HepG2 (cell line): Measurements from ENCODE around the gene ABHD17B. TPM values are rescaled to one million over a fixed set of nuclear protein-coding genes. Genes with fewer than 3 reads are reported as not detected.

ENCODE experiments used
- ATAC-seq: fragments of 200-7000 bp; cut with Tn5 transposase; 3 replicates; pipeline ENCODE4 v1.9.1; 2020; ENCODE audit warnings: mild to moderate bottlenecking, moderate library complexity
- BruUV-seq: library from RNA; stranded (reverse); fragments of 400-500 nt; replicated peaks from 2 replicates; lab custom pipeline; 2021; lab: Mats Ljungman, UMichigan
- CTCF ChIA-PET: fragments of 300-600 bp; formaldehyde crosslinking; extraction: SDS; loops from one replicate; lab custom pipeline; 2021; ENCODE audit warnings: low total read pairs, inconsistent platforms, low intra/inter-chr PET ratio; lab: Yijun Ruan, JAX
- POLR2A ChIA-PET: fragments of 350-600 bp; sonication (Branson Sonifier 250); formaldehyde crosslinking; loops from one replicate; lab custom pipeline; 2020; ENCODE audit warnings: antibody characterized with exemption, inconsistent platforms; lab: Yijun Ruan, JAX
- DNase-seq: peaks from one replicate; pipeline ENCODE4 v3.0.0-alpha.2; 2015; ENCODE audit warnings: low spot score
- FAIRE-seq: peaks from 3 replicates; lab custom pipeline; 2011; peaks lifted over from hg19 to GRCh38; lab: Jason Lieb, UNC
- H2AFZ ChIP-seq: one replicate; pipeline ENCODE4 v1.6.1; 2011; ENCODE audit warnings: low read length, inconsistent platforms
- H3K27ac ChIP-seq: fragments of 300-600 bp; 3 replicates; pipeline ENCODE4 v1.8.0; 2011; ENCODE audit warnings: mixed run types, mild to moderate bottlenecking, mixed read lengths, low read length, inconsistent platforms; ENCODE audit not compliant: insufficient read depth; ENCODE audit errors: extremely low read length
- H3K27me3 ChIP-seq, 2 experiments: fragments of 200-600 bp in 1 of 2; 2 replicates in 1 of 2; 3 replicates in 1 of 2; pipeline versions ENCODE4 v1.6.0 to v1.8.0; 2011; ENCODE audit warnings: low read length in 2 of 2, mild to moderate bottlenecking in 2 of 2, moderate library complexity in 2 of 2, inconsistent platforms in 1 of 2; ENCODE audit not compliant: insufficient read depth in 2 of 2, control insufficient read depth in 1 of 2
- H3K36me3 ChIP-seq, 2 experiments: fragments of 200-600 bp in 1 of 2; replicated peaks in 1 of 2; 2 replicates in 1 of 2; 3 replicates in 1 of 2; pipeline versions ENCODE4 v1.5.1 to v1.8.0; 2011; ENCODE audit warnings: low read length in 2 of 2, inconsistent platforms in 1 of 2; ENCODE audit not compliant: insufficient read depth in 2 of 2, control insufficient read depth in 1 of 2
- H3K4me1 ChIP-seq: 2 replicates; pipeline ENCODE4 v1.5.1; 2012; ENCODE audit warnings: low read length, inconsistent platforms; ENCODE audit not compliant: insufficient read depth
- H3K4me2 ChIP-seq: 2 replicates; pipeline ENCODE4 v1.6.0; 2011; ENCODE audit warnings: low read depth, low read length, inconsistent platforms
- H3K4me3 ChIP-seq, 3 experiments: fragments of 200-600 bp in 1 of 3; sonication (generic), shearing (Covaris generic) in 1 of 3; replicated peaks in 1 of 3; 2 replicates each; pipeline ENCODE4 v1.5.1; 2011 to 2016; ENCODE audit warnings: low read length in 3 of 3, inconsistent platforms in 2 of 3, low read depth in 2 of 3, mild to moderate bottlenecking in 2 of 3, control low read depth in 1 of 3, mixed read lengths in 1 of 3; ENCODE audit not compliant: insufficient read depth in 1 of 3
- H3K79me2 ChIP-seq: one replicate; pipeline ENCODE4 v1.6.1; 2011; ENCODE audit warnings: low read length, inconsistent platforms; ENCODE audit not compliant: insufficient read depth
- H3K9ac ChIP-seq: 2 replicates; pipeline ENCODE4 v1.6.0; 2011; ENCODE audit warnings: mild to moderate bottlenecking, low read depth, low read length, inconsistent platforms; ENCODE audit not compliant: insufficient read depth
- H3K9me3 ChIP-seq: 2 replicates; pipeline ENCODE4 v1.5.1; 2012; ENCODE audit warnings: mild to moderate bottlenecking, low read length
- H4K20me1 ChIP-seq: 2 replicates; pipeline ENCODE4 v1.6.0; 2011; ENCODE audit warnings: inconsistent platforms, mild to moderate bottlenecking, low read length, moderate library complexity; ENCODE audit not compliant: insufficient read depth
- ATF6 ChIP-seq: sonication (generic); formaldehyde crosslinking; conservative IDR thresholded peaks from 2 replicates; pipeline ENCODE4 v1.4.0; 2020; ENCODE audit warnings: missing genetic modification reagents
- ETV5 ChIP-seq: IDR thresholded peaks from 2 replicates; pipeline ENCODE4 v1.6.1; 2018; ENCODE audit warnings: missing biosample characterization, missing genetic modification reagents, inconsistent platforms, borderline replicate concordance
- HDAC6 ChIP-seq: fragments of 200-600 bp; sonication (generic); IDR thresholded peaks from 2 replicates; pipeline ENCODE4 v1.7.0; 2017; ENCODE audit warnings: mild to moderate bottlenecking, antibody characterized with exemption, low read length, low read depth
- KMT2B ChIP-seq: IDR thresholded peaks from 2 replicates; pipeline ENCODE4 v1.6.1; 2016; ENCODE audit warnings: missing genetic modification reagents, missing compliant biosample characterization
- MAFK ChIP-seq, 2 experiments: IDR thresholded peaks in 1 of 2; conservative IDR thresholded peaks in 1 of 2; 2 replicates each; pipeline ENCODE4 v1.6.1; 2011; ENCODE audit warnings: improper control_type of control experiment in 2 of 2, low read length in 2 of 2
- PBX2 ChIP-seq: IDR thresholded peaks from 2 replicates; pipeline ENCODE4 v1.6.1; 2016; ENCODE audit warnings: control low read depth
- POLR2AphosphoS2 ChIP-seq: IDR thresholded peaks from 2 replicates; pipeline ENCODE4 v1.6.1; 2011; ENCODE audit warnings: low read depth, low read length, improper control_type of control experiment
- SUZ12 ChIP-seq: fragments of 150-350 bp; IDR thresholded peaks from 2 replicates; pipeline ENCODE4 v1.6.1; 2014; ENCODE audit warnings: low read depth, low read length
- XRCC5 ChIP-seq: fragments of 200-400 bp; formaldehyde crosslinking; optimal IDR thresholded peaks from 2 replicates; pipeline ENCODE3; 2017; ENCODE audit warnings: mild to moderate bottlenecking, low read length
- ZBTB7A ChIP-seq: sonication (generic); formaldehyde crosslinking; IDR thresholded peaks from 2 replicates; pipeline ENCODE4 v1.8.0; 2022; ENCODE audit warnings: mild to moderate bottlenecking, missing genetic modification reagents
- ZNF292 ChIP-seq: sonication (generic); formaldehyde crosslinking; IDR thresholded peaks from 2 replicates; pipeline ENCODE4 v1.8.1; 2022; ENCODE audit warnings: mild to moderate bottlenecking, low read depth, missing genetic modification reagents, borderline replicate concordance
- ZNF432 ChIP-seq: sonication (generic); formaldehyde crosslinking; IDR thresholded peaks from 2 replicates; pipeline ENCODE4 v1.5.0; 2020; ENCODE audit warnings: missing genetic modification reagents, mild to moderate bottlenecking, borderline replicate concordance
- ZNF441 ChIP-seq: sonication (generic); formaldehyde crosslinking; IDR thresholded peaks from 2 replicates; pipeline ENCODE4 v1.7.0; 2021; ENCODE audit warnings: missing genetic modification reagents, borderline replicate concordance
- ZNF570 ChIP-seq: sonication (generic); formaldehyde crosslinking; IDR thresholded peaks from 2 replicates; pipeline ENCODE4 v1.4.0; 2020; ENCODE audit warnings: mild to moderate bottlenecking, missing genetic modification reagents, borderline replicate concordance
- ZNF709 ChIP-seq: sonication (generic); formaldehyde crosslinking; IDR thresholded peaks from 2 replicates; pipeline ENCODE4 v1.5.0; 2020; ENCODE audit warnings: mild to moderate bottlenecking, missing genetic modification reagents
- WGBS: methylation state at CpG from one replicate; pipeline ENCODE4 v1.1.6; 2017; ENCODE audit warnings: low lambda C conversion rate; 5-methylcytosine and 5-hydroxymethylcytosine counted together
- in situ Hi-C: cut with HindIII; loops from 2 replicates; pipeline ENCODE4 v1.10.0; 2017; ENCODE audit warnings: low pct_unique_long_range_greater_than_20kb; ENCODE audit not compliant: extremely low pct_ligation_motif_present
- intact Hi-C: fragments of 100-400 bp; cut with micrococcal nuclease; formaldehyde crosslinking; loops from one replicate; pipeline ENCODE4 v1.10.0; 2022; ENCODE audit not compliant: unreplicated experiment
- polyA plus RNA-seq, 8 experiments: library from polyadenylated mRNA; depleted of rRNA in 3 of 8; stranded (reverse) in 7 of 8; unstranded in 1 of 8; fragments of >200 nt; fragmentation: Illumina TruSeq in 4 of 8; extraction: Trizol in 4 of 8; gene quantifications; 2 replicates each; pipeline versions ENCODE4 v1.2.1 to v1.2.3, GENCODE V29; 2011 to 2016; ENCODE audit warnings: low read depth in 4 of 8, missing spikeins in 1 of 8, mixed read lengths in 1 of 8; ENCODE audit not compliant: insufficient read depth in 1 of 8
- total RNA-seq, 5 experiments: library from RNA; depleted of rRNA; stranded (reverse); fragments of >200 nt; fragmentation: Illumina TruSeq; extraction: Trizol; gene quantifications; 2 replicates each; pipeline ENCODE4 v1.2.3, GENCODE V29; 2016; ENCODE audit warnings: low read depth in 1 of 5
- TF ChIP-seq, protein P1 (sequence below): sonication (generic); formaldehyde crosslinking; IDR thresholded peaks from 2 replicates; pipeline ENCODE4 v1.4.0; 2020; ENCODE audit warnings: missing genetic modification reagents
- TF ChIP-seq, protein P2 (sequence below): sonication (generic); formaldehyde crosslinking; IDR thresholded peaks from 2 replicates; pipeline ENCODE4 v1.4.0; 2020; ENCODE audit warnings: mild to moderate bottlenecking, missing genetic modification reagents

ABHD17B gene
- total and polyA plus RNA-seq, 2 of the 13 experiments (the other 11 are each of a cell fraction or from before 2014, with no cell fraction given), result 11.3 to 22.0 TPM

DNA sequence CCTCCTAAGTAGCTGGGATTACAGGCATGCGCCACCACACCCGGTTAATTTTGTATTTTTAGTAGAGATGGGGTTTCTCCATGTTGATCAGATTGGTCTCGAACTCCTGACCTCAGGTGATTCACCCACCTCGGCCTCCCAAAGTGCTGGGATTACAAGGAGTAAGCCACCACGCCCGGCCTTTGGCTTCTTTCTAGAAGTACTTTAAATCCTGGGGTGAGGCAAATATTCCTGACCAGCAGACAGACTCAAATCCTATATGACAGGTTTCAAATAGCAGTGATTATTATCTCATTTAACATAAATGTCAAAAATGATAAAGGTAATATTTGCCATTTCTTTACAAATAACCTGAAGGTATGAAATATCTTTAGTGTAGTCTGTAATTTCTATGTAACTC is 35.6 kb downstream of the ABHD17B start:
- Histone ChIP-seq H3K9me3 (peaks cover 11% of the 10 kb centered on the region; the same call in 1 of the 2 replicates), H2AFZ (no peak overlapping the region), H3K9ac (no peak overlapping the region), H4K20me1 (peaks cover 15% of the 10 kb centered on the region), H3K4me2 (no peak overlapping the region), H3K36me3 (peaks cover 2 to 9% of the 10 kb centered on the region in 2 experiments; a peak in 2 of 5 replicates), H3K27me3 (no peaks in the 10 kb centered on the region), H3K4me3 (no peak overlapping the region), H3K27ac (no peak overlapping the region), H3K4me1 (peaks cover 40% of the 10 kb centered on the region), H3K79me2 (peaks cover 55% of the 10 kb centered on the region)
- in situ Hi-C loops, result no loop called here
- POLR2A ChIA-PET, result no interaction called here
- no peak for FAIRE-seq
- CTCF ChIA-PET, result no interaction called here
- intact Hi-C loops, result no loop called here
- no TSS peak for BruUV-seq
- ATAC-seq, result no peak
- DNase-seq, result no peak
- TF ChIP-seq PBX2 (no peak), SUZ12 (no peak), ETV5 (CRISPR knock-in tag) (no peak), ZNF441 (CRISPR knock-in tag) (no peak), ZBTB7A (no peak), ZNF709 (CRISPR knock-in tag) (no peak), ZNF432 (CRISPR knock-in tag) (no peak), POLR2AphosphoS2 (no peak), ZNF570 (no peak), XRCC5 (no peak), ATF6 (no peak), HDAC6 (no peak), MAFK (conservative IDR thresholded peaks at IDR 0.05 in 1 of 2, IDR thresholded peaks at IDR 0.05 in 1 of 2; ENCODE audit: low read length in 2 of 2) (no peak), KMT2B (CRISPR knock-in tag) (no peak), ZNF292 (CRISPR knock-in tag) (no peak)
- TF ChIP-seq, protein P1, sequence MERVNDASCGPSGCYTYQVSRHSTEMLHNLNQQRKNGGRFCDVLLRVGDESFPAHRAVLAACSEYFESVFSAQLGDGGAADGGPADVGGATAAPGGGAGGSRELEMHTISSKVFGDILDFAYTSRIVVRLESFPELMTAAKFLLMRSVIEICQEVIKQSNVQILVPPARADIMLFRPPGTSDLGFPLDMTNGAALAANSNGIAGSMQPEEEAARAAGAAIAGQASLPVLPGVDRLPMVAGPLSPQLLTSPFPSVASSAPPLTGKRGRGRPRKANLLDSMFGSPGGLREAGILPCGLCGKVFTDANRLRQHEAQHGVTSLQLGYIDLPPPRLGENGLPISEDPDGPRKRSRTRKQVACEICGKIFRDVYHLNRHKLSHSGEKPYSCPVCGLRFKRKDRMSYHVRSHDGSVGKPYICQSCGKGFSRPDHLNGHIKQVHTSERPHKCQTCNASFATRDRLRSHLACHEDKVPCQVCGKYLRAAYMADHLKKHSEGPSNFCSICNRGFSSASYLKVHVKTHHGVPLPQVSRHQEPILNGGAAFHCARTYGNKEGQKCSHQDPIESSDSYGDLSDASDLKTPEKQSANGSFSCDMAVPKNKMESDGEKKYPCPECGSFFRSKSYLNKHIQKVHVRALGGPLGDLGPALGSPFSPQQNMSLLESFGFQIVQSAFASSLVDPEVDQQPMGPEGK (CRISPR knock-in tag), result no peak
- TF ChIP-seq, protein P2, sequence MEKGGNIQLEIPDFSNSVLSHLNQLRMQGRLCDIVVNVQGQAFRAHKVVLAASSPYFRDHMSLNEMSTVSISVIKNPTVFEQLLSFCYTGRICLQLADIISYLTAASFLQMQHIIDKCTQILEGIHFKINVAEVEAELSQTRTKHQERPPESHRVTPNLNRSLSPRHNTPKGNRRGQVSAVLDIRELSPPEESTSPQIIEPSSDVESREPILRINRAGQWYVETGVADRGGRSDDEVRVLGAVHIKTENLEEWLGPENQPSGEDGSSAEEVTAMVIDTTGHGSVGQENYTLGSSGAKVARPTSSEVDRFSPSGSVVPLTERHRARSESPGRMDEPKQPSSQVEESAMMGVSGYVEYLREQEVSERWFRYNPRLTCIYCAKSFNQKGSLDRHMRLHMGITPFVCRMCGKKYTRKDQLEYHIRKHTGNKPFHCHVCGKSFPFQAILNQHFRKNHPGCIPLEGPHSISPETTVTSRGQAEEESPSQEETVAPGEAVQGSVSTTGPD (CRISPR knock-in tag), result no peak
- over 99% methylated on average over 6 of the region's 6 CpGs for WGBS
